Neural cell (in vitro differentiated cells): ENCODE measurements around the gene NELFE. TPM values are rescaled to one million over a fixed set of nuclear protein-coding genes. Genes with fewer than 3 reads are reported as not detected.

ENCODE experiments used
- H2AFZ ChIP-seq: fragments of 200-600, 300-800 bp; sonication (generic), shearing (Covaris generic); 2 replicates; pipeline ENCODE4 v1.6.0; 2014; ENCODE audit warnings: low read depth, mild to moderate bottlenecking, antibody characterized with exemption, low read length, moderate library complexity
- H3F3A ChIP-seq: fragments of 200-600 bp; shearing (Covaris generic); 2 replicates; pipeline ENCODE4 v1.6.1; 2016; ENCODE audit warnings: mild to moderate bottlenecking, moderate library complexity, mixed read lengths, antibody characterized with exemption, low read length; ENCODE audit not compliant: insufficient read depth, poor library complexity, severe bottlenecking
- H3K27ac ChIP-seq: fragments of 200-600, 300-800 bp; sonication (generic), shearing (Covaris generic); 2 replicates; pipeline ENCODE4 v1.5.1; 2014; ENCODE audit warnings: mild to moderate bottlenecking, low read length, moderate library complexity
- H3K27me3 ChIP-seq: fragments of 300-800, 200-600 bp; sonication (generic), shearing (Covaris generic); 2 replicates; pipeline ENCODE4 v1.6.0; 2014; ENCODE audit warnings: mild to moderate bottlenecking, low read depth, low read length, moderate library complexity; ENCODE audit not compliant: insufficient read depth
- H3K36me3 ChIP-seq: fragments of 300-800, 200-600 bp; sonication (generic), shearing (Covaris generic); 2 replicates; pipeline ENCODE4 v1.5.1; 2014; ENCODE audit warnings: mild to moderate bottlenecking, antibody characterized with exemption, low read length, moderate library complexity; ENCODE audit not compliant: insufficient read depth
- H3K4me2 ChIP-seq: fragments of 300-800, 200-600 bp; sonication (generic), shearing (Covaris generic); 2 replicates; pipeline ENCODE4 v1.6.0; 2014; ENCODE audit warnings: mild to moderate bottlenecking, low read length
- H3K4me3 ChIP-seq: fragments of 300-800, 200-600 bp; sonication (generic), shearing (Covaris generic); 2 replicates; pipeline ENCODE4 v1.5.1; 2014; ENCODE audit warnings: mild to moderate bottlenecking, low read length, moderate library complexity
- H3K79me2 ChIP-seq: fragments of 200-600 bp; shearing (Covaris generic); replicated peaks from 2 replicates; pipeline ENCODE4 v1.6.0; 2014; ENCODE audit warnings: mild to moderate bottlenecking, low read length, moderate library complexity; ENCODE audit not compliant: insufficient read depth
- H3K9ac ChIP-seq: fragments of 300-800, 200-600 bp; sonication (generic), shearing (Covaris generic); 2 replicates; pipeline ENCODE4 v1.6.1; 2016; ENCODE audit warnings: mild to moderate bottlenecking, low read length, mixed read lengths
- H3K9me2 ChIP-seq: fragments of 200-600 bp; shearing (Covaris generic); 2 replicates; pipeline ENCODE4 v1.6.1; 2016; ENCODE audit warnings: mild to moderate bottlenecking, low read length, mixed read lengths; ENCODE audit not compliant: insufficient read depth
- H3K9me3 ChIP-seq: fragments of 200-600, 300-800 bp; sonication (generic), shearing (Covaris generic); 2 replicates; pipeline ENCODE4 v1.6.1; 2016; ENCODE audit warnings: mild to moderate bottlenecking, mixed run types, low read length, moderate library complexity, mixed read lengths
- H4K20me1 ChIP-seq: fragments of 200-600 bp; shearing (Covaris generic); 2 replicates; pipeline ENCODE4 v1.6.1; 2016; ENCODE audit warnings: mild to moderate bottlenecking, mixed run types; ENCODE audit not compliant: insufficient read depth
- EP300 ChIP-seq: fragments of 450-650 bp; conservative IDR thresholded peaks from 2 replicates; pipeline ENCODE4 v1.6.1; 2014; ENCODE audit warnings: antibody characterized with exemption, mild to moderate bottlenecking, moderate library complexity; ENCODE audit not compliant: poor library complexity, severe bottlenecking
- EZH2 ChIP-seq: fragments of 200-600, 300-800 bp; shearing (Covaris generic), sonication (generic); IDR thresholded peaks from 2 replicates; pipeline ENCODE4 v1.6.1; 2014; ENCODE audit warnings: antibody characterized with exemption, low read length, borderline replicate concordance, mild to moderate bottlenecking; ENCODE audit not compliant: insufficient read depth, poor library complexity, severe bottlenecking
- MXI1 ChIP-seq: fragments of 450-650 bp; conservative IDR thresholded peaks from 2 replicates; pipeline ENCODE4 v1.6.1; 2014; ENCODE audit warnings: antibody characterized with exemption, mild to moderate bottlenecking; ENCODE audit not compliant: poor library complexity, severe bottlenecking
- POLR2AphosphoS5 ChIP-seq: IDR thresholded peaks from 2 replicates; pipeline ENCODE4 v1.6.1; 2012
- RAD21 ChIP-seq: fragments of 450-650 bp; conservative IDR thresholded peaks from 2 replicates; pipeline ENCODE4 v1.6.1; 2014; ENCODE audit warnings: antibody characterized with exemption, mild to moderate bottlenecking, moderate library complexity
- SMC3 ChIP-seq: fragments of 450-650 bp; conservative IDR thresholded peaks from 2 replicates; pipeline ENCODE4 v1.6.1; 2014; ENCODE audit warnings: antibody characterized with exemption, mild to moderate bottlenecking, moderate library complexity; ENCODE audit not compliant: poor library complexity
- TAF1 ChIP-seq: IDR thresholded peaks from 2 replicates; pipeline ENCODE4 v1.6.1; 2012; ENCODE audit warnings: low read depth
- polyA plus RNA-seq: library from polyadenylated mRNA; depleted of rRNA; stranded (reverse); fragments of >200 nt; gene quantifications from 2 replicates; pipeline ENCODE4 v1.2.3, GENCODE V29; 2014
- TF ChIP-seq, protein P1 (sequence below): fragments of 450-650 bp; IDR thresholded peaks from 2 replicates; pipeline ENCODE4 v1.5.1; 2014; ENCODE audit warnings: antibody characterized with exemption, mild to moderate bottlenecking, moderate library complexity; ENCODE audit not compliant: poor library complexity, severe bottlenecking
- TF ChIP-seq, protein P2 (sequence below): IDR thresholded peaks from 2 replicates; pipeline ENCODE4 v1.6.1; 2012; ENCODE audit warnings: borderline replicate concordance

Gene NELFE
- polyA plus RNA-seq, 1 donor from 2014 or later = 103 TPM

DNA sequence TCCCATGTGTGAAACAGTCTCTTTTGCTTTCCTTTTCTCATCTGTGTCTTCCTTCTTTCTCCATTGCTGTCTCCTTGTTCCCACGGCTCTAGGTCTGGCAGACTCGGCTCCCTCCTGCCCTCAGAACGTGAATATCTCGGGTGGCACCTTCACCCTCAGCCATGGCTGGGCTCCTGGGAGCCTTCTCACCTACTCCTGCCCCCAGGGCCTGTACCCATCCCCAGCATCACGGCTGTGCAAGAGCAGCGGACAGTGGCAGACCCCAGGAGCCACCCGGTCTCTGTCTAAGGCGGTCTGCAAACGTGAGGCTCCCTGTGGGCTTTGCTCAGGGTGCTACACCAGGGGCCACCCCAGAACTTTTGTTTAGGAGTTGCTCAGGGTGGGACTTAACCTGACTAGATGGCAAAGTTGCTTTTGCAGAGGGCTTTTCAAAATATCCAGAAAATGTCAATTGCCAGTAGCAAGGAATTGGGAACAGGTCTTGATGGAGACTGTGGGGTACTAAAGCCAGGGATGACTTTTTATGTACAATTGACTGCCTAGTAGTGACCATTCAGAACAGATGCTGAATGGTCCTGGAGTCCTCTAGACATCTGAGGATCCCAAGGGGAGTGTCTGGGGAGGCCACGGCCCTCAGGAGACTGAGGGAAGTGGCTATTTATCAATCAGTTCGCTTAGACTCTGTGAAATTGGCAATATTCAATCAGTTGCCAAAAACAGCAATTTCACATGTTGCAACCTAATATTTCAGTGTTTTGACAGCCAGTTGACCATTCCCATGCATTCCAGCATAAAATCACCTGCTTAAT, 30.7 kb downstream of the NELFE start:
- TF ChIP-seq, protein P1, sequence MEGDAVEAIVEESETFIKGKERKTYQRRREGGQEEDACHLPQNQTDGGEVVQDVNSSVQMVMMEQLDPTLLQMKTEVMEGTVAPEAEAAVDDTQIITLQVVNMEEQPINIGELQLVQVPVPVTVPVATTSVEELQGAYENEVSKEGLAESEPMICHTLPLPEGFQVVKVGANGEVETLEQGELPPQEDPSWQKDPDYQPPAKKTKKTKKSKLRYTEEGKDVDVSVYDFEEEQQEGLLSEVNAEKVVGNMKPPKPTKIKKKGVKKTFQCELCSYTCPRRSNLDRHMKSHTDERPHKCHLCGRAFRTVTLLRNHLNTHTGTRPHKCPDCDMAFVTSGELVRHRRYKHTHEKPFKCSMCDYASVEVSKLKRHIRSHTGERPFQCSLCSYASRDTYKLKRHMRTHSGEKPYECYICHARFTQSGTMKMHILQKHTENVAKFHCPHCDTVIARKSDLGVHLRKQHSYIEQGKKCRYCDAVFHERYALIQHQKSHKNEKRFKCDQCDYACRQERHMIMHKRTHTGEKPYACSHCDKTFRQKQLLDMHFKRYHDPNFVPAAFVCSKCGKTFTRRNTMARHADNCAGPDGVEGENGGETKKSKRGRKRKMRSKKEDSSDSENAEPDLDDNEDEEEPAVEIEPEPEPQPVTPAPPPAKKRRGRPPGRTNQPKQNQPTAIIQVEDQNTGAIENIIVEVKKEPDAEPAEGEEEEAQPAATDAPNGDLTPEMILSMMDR = no peak
- no peak for TF ChIP-seq RAD21
- H3K79me2 ChIP-seq = no peaks in the 10 kb centered on the region
- H3K27me3 ChIP-seq = no peaks in the 10 kb centered on the region
- no peaks in the 10 kb centered on the region for H3K9me3 ChIP-seq
- no peak overlapping the region for H2AFZ ChIP-seq
- H3F3A ChIP-seq = no peaks in the 10 kb centered on the region
- no peak overlapping the region for H3K4me2 ChIP-seq
- no peak overlapping the region for H3K9ac ChIP-seq
- no peaks in the 10 kb centered on the region for H4K20me1 ChIP-seq
- H3K36me3 ChIP-seq = no peaks in the 10 kb centered on the region
- no peaks in the 10 kb centered on the region for H3K9me2 ChIP-seq
- no peak overlapping the region for H3K27ac ChIP-seq
- H3K4me3 ChIP-seq = no peak overlapping the region

DNA sequence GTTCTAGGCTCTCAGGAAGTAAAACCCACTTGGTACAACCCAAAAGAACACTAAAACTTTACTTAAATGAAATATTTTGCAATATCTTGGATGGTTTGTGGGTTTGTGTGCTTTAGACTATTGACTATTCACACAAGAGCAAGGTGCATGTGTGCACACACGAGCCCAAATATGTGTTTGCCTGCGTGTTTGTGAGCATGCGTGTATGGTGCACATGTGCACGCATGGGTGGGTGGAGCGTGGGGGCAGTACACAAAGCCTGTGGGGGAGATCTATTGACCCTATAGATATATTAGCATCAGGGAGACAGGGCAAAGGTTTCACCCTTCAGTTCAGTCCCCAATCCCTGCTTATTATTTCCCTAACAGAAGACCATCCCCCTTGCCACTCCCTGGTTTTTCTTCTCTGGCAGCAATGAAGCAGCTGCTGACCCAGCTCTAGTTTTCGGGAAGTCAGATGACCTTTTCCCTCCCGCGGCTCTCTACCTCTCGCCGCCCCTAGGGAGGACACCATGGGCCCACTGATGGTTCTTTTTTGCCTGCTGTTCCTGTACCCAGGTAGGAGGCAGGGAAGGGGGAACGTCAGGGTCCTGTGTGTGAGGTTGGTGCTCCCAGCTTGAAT, 31.4 kb downstream of the NELFE start, which contains the start of gene C2:
Gene C2, plus strand, starts transcription at position 476 of the 621 bp plus-strand sequence. Its CDS starts 36 bp downstream, at position 512.
- no peaks in the 10 kb centered on the region for H3K27me3 ChIP-seq
- TF ChIP-seq TAF1 (no peak), POLR2AphosphoS5 (no peak), EZH2 (no peak), RAD21 (no peak), MXI1 (no peak), SMC3 (no peak), EP300 (no peak)
- TF ChIP-seq, protein P2, sequence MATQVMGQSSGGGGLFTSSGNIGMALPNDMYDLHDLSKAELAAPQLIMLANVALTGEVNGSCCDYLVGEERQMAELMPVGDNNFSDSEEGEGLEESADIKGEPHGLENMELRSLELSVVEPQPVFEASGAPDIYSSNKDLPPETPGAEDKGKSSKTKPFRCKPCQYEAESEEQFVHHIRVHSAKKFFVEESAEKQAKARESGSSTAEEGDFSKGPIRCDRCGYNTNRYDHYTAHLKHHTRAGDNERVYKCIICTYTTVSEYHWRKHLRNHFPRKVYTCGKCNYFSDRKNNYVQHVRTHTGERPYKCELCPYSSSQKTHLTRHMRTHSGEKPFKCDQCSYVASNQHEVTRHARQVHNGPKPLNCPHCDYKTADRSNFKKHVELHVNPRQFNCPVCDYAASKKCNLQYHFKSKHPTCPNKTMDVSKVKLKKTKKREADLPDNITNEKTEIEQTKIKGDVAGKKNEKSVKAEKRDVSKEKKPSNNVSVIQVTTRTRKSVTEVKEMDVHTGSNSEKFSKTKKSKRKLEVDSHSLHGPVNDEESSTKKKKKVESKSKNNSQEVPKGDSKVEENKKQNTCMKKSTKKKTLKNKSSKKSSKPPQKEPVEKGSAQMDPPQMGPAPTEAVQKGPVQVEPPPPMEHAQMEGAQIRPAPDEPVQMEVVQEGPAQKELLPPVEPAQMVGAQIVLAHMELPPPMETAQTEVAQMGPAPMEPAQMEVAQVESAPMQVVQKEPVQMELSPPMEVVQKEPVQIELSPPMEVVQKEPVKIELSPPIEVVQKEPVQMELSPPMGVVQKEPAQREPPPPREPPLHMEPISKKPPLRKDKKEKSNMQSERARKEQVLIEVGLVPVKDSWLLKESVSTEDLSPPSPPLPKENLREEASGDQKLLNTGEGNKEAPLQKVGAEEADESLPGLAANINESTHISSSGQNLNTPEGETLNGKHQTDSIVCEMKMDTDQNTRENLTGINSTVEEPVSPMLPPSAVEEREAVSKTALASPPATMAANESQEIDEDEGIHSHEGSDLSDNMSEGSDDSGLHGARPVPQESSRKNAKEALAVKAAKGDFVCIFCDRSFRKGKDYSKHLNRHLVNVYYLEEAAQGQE = no peak
- TF ChIP-seq, protein P1 = no peak
- no peaks in the 10 kb centered on the region for H3K79me2 ChIP-seq
- H3K9me3 ChIP-seq = no peaks in the 10 kb centered on the region
- H2AFZ ChIP-seq = no peak within 1 kb of the TSS
- H4K20me1 ChIP-seq = no peaks in the 10 kb centered on the region
- no peak within 1 kb of the TSS for H3K9ac ChIP-seq
- H3F3A ChIP-seq = no peaks in the 10 kb centered on the region
- H3K27ac ChIP-seq = no peak within 1 kb of the TSS
- no peaks in the 10 kb centered on the region for H3K36me3 ChIP-seq
- no peak within 1 kb of the TSS for H3K4me2 ChIP-seq
- no peak within 1 kb of the TSS for H3K4me3 ChIP-seq
- H3K9me2 ChIP-seq = no peaks in the 10 kb centered on the region
